ENCODE measurements around the gene SYT13. TPM values are rescaled to one million over a fixed set of nuclear protein-coding genes. Genes with fewer than 3 reads are reported as not detected.
"Not testable (repeated sequence)": the region's sequence is repeated elsewhere in the genome, so short reads cannot be mapped to it uniquely, and the experiment has no call there.

SYT13 gene
- total RNA-seq, 1 donor from 2014 or later, result 0.50 TPM

- DNase-seq (ENCODE audit: low spot score) (no peak), ATAC-seq (no peak)
Observed at GRCh38 chr11:45250035-45250718, 36.0 kb downstream of the SYT13 start.

GRCh38 chr11:45249372-45249771 lies 36.8 kb downstream of the SYT13 start:
- DNase-seq (ENCODE audit: low spot score); ATAC-seq: not testable (repeated sequence)

GRCh38 chr11:45248501-45249011 lies 37.6 kb downstream of the SYT13 start:
- DNase-seq (ENCODE audit: low spot score) (no peak), ATAC-seq (no peak)

- ATAC-seq (no peak), DNase-seq (ENCODE audit: low spot score) (no peak)
Observed at GRCh38 chr11:45247433-45247832, 38.7 kb downstream of the SYT13 start.

- no peak for ATAC-seq
Observed at GRCh38 chr11:45246241-45246640, 39.9 kb downstream of the SYT13 start.

GRCh38 chr11:45245218-45246045 lies 40.7 kb downstream of the SYT13 start:
- DNase-seq (ENCODE audit: low spot score), result no peak

More at GRCh38 chr11:45246241-45246640, 39.9 kb downstream of the SYT13 start:
- no peak for DNase-seq (ENCODE audit: low spot score)

GRCh38 chr11:45243967-45244366 lies 42.2 kb downstream of the SYT13 start:
- ATAC-seq, result no peak
- no peak for DNase-seq (ENCODE audit: low spot score)

More at GRCh38 chr11:45245218-45246045, 40.7 kb downstream of the SYT13 start:
- ATAC-seq, result no peak

- ATAC-seq (no peak), DNase-seq (ENCODE audit: low spot score) (no peak)
Observed at GRCh38 chr11:45239733-45240132, 46.4 kb downstream of the SYT13 start.

GRCh38 chr11:45238724-45239123 lies 47.4 kb downstream of the SYT13 start:
- no peak for ATAC-seq
- DNase-seq (ENCODE audit: low spot score), result no peak

- DNase-seq (ENCODE audit: low spot score) (no peak), ATAC-seq (no peak)
Observed at GRCh38 chr11:45237711-45238315, 48.3 kb downstream of the SYT13 start.

- DNase-seq (ENCODE audit: low spot score) (no peak), ATAC-seq (no peak)
Observed at GRCh38 chr11:45234306-45235006, 51.7 kb downstream of the SYT13 start.

- no peak for DNase-seq (ENCODE audit: low spot score)
Observed at GRCh38 chr11:45233804-45234170, 52.4 kb downstream of the SYT13 start.

GRCh38 chr11:45233121-45233803 lies 52.9 kb downstream of the SYT13 start:
- ATAC-seq, result peak; percentile 96

More at GRCh38 chr11:45233804-45234170, 52.4 kb downstream of the SYT13 start:
- no peak for ATAC-seq

GRCh38 chr11:45232341-45233080 lies 53.6 kb downstream of the SYT13 start:
- DNase-seq (ENCODE audit: low spot score) (no peak), ATAC-seq (no peak)

More at GRCh38 chr11:45233121-45233803, 52.9 kb downstream of the SYT13 start:
- DNase-seq (ENCODE audit: low spot score), result peak; percentile 62

- DNase-seq (ENCODE audit: low spot score), result no peak
- ATAC-seq, result no peak
Observed at GRCh38 chr11:45229401-45230020, 56.6 kb downstream of the SYT13 start.

- ATAC-seq (no peak), DNase-seq (ENCODE audit: low spot score) (no peak)
Observed at GRCh38 chr11:45227836-45228235, 58.3 kb downstream of the SYT13 start.

GRCh38 chr11:45226901-45227300 lies 59.2 kb downstream of the SYT13 start:
- DNase-seq (ENCODE audit: low spot score) (no peak), ATAC-seq (no peak)

GRCh38 chr11:45225961-45226871 lies 59.9 kb downstream of the SYT13 start:
- no peak for DNase-seq (ENCODE audit: low spot score)
- no peak for ATAC-seq

Data from left lobe of liver (tissue), 2 donors.